Thoracic aorta (tissue), 2 donors: ENCODE results near the gene GMDS. TPM values are rescaled to one million over a fixed set of nuclear protein-coding genes. Genes with fewer than 3 reads are reported as not detected.
A peak's percentile ranks its signal among the peaks of the same experiment; 100 is the strongest.

Source experiments
- ATAC-seq: fragments of 150-250 bp; one replicate; pipeline ENCODE4 v1.8.0; 2017; ENCODE audit warnings: low read depth; ENCODE audit not compliant: insufficient number of reproducible peaks, low FRiP score
- DNase-seq: peaks from one replicate; pipeline ENCODE4 v3.0.0-alpha.2; 2020; ENCODE audit warnings: low spot score
- H3K27ac ChIP-seq, 2 donors: fragments of 200-600 bp; sonication (generic); 1 replicate in 1 of 2; 2 replicates in 1 of 2; pipeline ENCODE4 v1.5.1; 2016; ENCODE audit warnings: mild to moderate bottlenecking in 2 of 2, moderate library complexity in 2 of 2
- H3K27me3 ChIP-seq: fragments of 200-600 bp; sonication (generic); replicated peaks from 2 replicates; pipeline ENCODE4 v1.6.0; 2016; ENCODE audit warnings: mild to moderate bottlenecking; ENCODE audit not compliant: insufficient read depth
- H3K36me3 ChIP-seq: fragments of 200-600 bp; sonication (generic); one replicate; pipeline ENCODE4 v1.5.1; 2016
- H3K4me1 ChIP-seq, 2 donors: fragments of 200-600 bp; sonication (generic); 1 replicate in 1 of 2; 2 replicates in 1 of 2; pipeline versions ENCODE4 v1.5.1 to v1.6.0; 2016; ENCODE audit warnings: low read depth in 2 of 2, mild to moderate bottlenecking in 1 of 2; ENCODE audit not compliant: control insufficient read depth in 1 of 2
- H3K4me3 ChIP-seq: fragments of 200-600 bp; sonication (generic); 2 replicates; pipeline ENCODE4 v1.5.1; 2016; ENCODE audit warnings: mild to moderate bottlenecking
- H3K9me3 ChIP-seq: fragments of 200-600 bp; sonication (generic); 2 replicates; pipeline ENCODE4 v1.5.1; 2016
- total RNA-seq, 2 donors: library from RNA; depleted of rRNA; stranded (reverse); fragments of >200 nt; gene quantifications; one replicate each; pipeline versions ENCODE4 v1.1.0 to v1.2.3, GENCODE V29; 2016
- TF ChIP-seq, protein P1 (sequence below): fragments of 200-600 bp; sonication (generic); IDR thresholded peaks from one replicate; pipeline ENCODE4 v1.5.1; 2019; ENCODE audit warnings: antibody characterized with exemption

Gene GMDS
- total RNA-seq, 2 donors from 2014 or later = 87.8 to 87.9 TPM

- DNase-seq (no peak), ATAC-seq (no peak)
- Histone ChIP-seq H3K36me3 (no peaks in the 10 kb centered on the region), H3K4me1 (peaks cover 4 to 7% of the 10 kb centered on the region in 2 donors), H3K27me3 (no peaks in the 10 kb centered on the region), H3K9me3 (no peaks in the 10 kb centered on the region), H3K4me3 (no peak overlapping the region), H3K27ac (no peak overlapping the region)
- TF ChIP-seq, protein P1, sequence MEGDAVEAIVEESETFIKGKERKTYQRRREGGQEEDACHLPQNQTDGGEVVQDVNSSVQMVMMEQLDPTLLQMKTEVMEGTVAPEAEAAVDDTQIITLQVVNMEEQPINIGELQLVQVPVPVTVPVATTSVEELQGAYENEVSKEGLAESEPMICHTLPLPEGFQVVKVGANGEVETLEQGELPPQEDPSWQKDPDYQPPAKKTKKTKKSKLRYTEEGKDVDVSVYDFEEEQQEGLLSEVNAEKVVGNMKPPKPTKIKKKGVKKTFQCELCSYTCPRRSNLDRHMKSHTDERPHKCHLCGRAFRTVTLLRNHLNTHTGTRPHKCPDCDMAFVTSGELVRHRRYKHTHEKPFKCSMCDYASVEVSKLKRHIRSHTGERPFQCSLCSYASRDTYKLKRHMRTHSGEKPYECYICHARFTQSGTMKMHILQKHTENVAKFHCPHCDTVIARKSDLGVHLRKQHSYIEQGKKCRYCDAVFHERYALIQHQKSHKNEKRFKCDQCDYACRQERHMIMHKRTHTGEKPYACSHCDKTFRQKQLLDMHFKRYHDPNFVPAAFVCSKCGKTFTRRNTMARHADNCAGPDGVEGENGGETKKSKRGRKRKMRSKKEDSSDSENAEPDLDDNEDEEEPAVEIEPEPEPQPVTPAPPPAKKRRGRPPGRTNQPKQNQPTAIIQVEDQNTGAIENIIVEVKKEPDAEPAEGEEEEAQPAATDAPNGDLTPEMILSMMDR = no peak
These were observed 26.5 kb downstream of the GMDS start for GRCh38 chr6:2218866-2219265.

- no peaks in the 10 kb centered on the region for H3K36me3 ChIP-seq
- no peaks in the 10 kb centered on the region for H3K27me3 ChIP-seq
- TF ChIP-seq, protein P1 = no peak
These were observed 28.5 kb downstream of the GMDS start for GRCh38 chr6:2216794-2217383.

GRCh38 chr6:2215342-2215741 lies 30.1 kb downstream of the GMDS start:
- Histone ChIP-seq H3K4me1 (no peaks in the 10 kb centered on the region), H3K27ac (no peak overlapping the region), H3K27me3 (no peaks in the 10 kb centered on the region), H3K9me3 (no peaks in the 10 kb centered on the region), H3K4me3 (no peak overlapping the region), H3K36me3 (no peaks in the 10 kb centered on the region)
- TF ChIP-seq, protein P1 = no peak
- DNase-seq = no peak
- ATAC-seq = no peak

More at GRCh38 chr6:2216794-2217383, 28.5 kb downstream of the GMDS start:
- no peak for DNase-seq
- Histone ChIP-seq H3K4me1 (no peaks in the 10 kb centered on the region), H3K4me3 (no peak overlapping the region), H3K9me3 (no peaks in the 10 kb centered on the region), H3K27ac (no peak overlapping the region)
- no peak for ATAC-seq

DNA sequence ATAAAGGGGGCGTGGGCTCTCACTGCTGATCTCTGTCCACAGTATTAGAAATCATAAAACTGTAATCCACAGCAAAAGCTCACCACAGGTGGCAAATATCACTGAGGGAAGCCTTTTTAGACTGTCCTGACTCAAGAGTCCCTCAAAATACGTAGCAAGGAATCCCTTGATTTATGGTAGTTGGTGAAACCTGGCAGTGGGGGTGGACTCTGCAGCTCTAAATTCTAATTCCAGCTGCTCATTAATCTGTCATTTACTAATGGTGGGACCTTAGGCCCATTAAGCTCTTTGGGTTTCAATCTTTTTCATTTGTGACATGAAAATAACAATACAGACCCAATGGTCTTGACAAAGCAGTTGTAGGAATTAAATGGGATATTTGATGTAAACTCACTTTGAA lies 32.3 kb downstream of the GMDS start:
- DNase-seq (no peak), ATAC-seq (no peak)
- H3K9me3 ChIP-seq = no peaks in the 10 kb centered on the region
- no peaks in the 10 kb centered on the region for H3K4me1 ChIP-seq
- no peak overlapping the region for H3K27ac ChIP-seq
- H3K36me3 ChIP-seq = no peaks in the 10 kb centered on the region
- TF ChIP-seq, protein P1 = no peak
- no peak overlapping the region for H3K4me3 ChIP-seq
- H3K27me3 ChIP-seq = no peaks in the 10 kb centered on the region

DNA sequence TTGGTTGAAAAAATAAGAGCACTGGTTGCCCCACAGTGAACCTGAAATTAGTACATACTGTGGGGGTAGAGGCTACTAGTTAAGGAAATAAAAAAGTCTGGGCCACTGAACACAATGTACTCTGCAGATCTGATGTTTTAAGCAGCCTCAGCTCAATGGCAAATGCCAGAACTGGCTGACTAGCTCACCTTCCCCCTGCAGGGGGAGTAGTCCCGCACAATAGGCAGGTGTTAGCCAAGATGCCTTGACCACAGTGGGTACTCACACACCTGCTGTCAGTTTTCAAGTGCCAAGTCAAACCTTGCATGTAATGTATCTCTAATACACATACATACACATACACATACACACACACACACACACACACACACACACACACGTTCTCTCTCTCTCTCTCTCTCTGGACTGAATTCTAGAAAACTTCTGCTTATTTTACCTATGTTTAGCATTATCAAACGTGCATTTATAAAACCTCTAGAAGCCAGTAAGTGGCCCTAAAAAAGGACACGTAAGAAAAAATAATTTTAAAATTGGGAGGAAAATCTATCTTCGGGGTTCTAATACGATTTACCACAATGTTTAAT lies 36.1 kb downstream of the GMDS start:
- Histone ChIP-seq H3K9me3 (no peaks in the 10 kb centered on the region), H3K4me1 (no peaks in the 10 kb centered on the region), H3K27me3 (no peaks in the 10 kb centered on the region), H3K4me3 (no peak overlapping the region), H3K27ac (no peak overlapping the region), H3K36me3 (no peaks in the 10 kb centered on the region)
- TF ChIP-seq, protein P1 = peak; percentile 21
- no peak for DNase-seq
- no peak for ATAC-seq
